HepG2 (cell line): ENCODE data around the gene ADIRF.

Source experiments
- KAT7 ChIP-seq: IDR thresholded peaks from 2 replicates; pipeline ENCODE4 v1.6.1; 2018; ENCODE audit warnings: borderline replicate concordance, missing compliant biosample characterization
- ZZZ3 ChIP-seq: sonication (generic); formaldehyde crosslinking; IDR thresholded peaks from 2 replicates; pipeline ENCODE4 v1.4.0; 2020; ENCODE audit warnings: missing genetic modification reagents, mild to moderate bottlenecking, borderline replicate concordance

- TF ChIP-seq ZZZ3 (CRISPR knock-in tag) (no peak), KAT7 (CRISPR knock-in tag) (no peak)
Measured at GRCh38 chr10:86946213-86947155, 21.8 kb upstream of the ADIRF start.
